Testis (tissue), 3 donors: Measurements from ENCODE around the gene REEP3. TPM values are rescaled to one million over a fixed set of nuclear protein-coding genes. Genes with fewer than 3 reads are reported as not detected.

Source experiments
- DNase-seq: peaks from one replicate; pipeline ENCODE4 v3.0.0-alpha.2; 2019
- H3K27ac ChIP-seq, 2 donors: fragments of 200-600 bp; sonication (generic); one replicate each; pipeline ENCODE4 v1.5.1; 2019
- H3K27me3 ChIP-seq: fragments of 200-600 bp; sonication (generic); one replicate; pipeline ENCODE4 v1.5.1; 2019
- H3K36me3 ChIP-seq: fragments of 200-600 bp; sonication (generic); one replicate; pipeline ENCODE4 v1.5.1; 2017; ENCODE audit warnings: low read depth; ENCODE audit errors: missing control alignments
- H3K4me1 ChIP-seq: fragments of 200-600 bp; sonication (generic); one replicate; pipeline ENCODE4 v1.5.1; 2019
- H3K4me3 ChIP-seq, 2 donors: fragments of 200-600 bp; sonication (generic); one replicate each; pipeline ENCODE4 v1.5.1; 2017 to 2019
- H3K9me3 ChIP-seq: fragments of 200-600 bp; sonication (generic); one replicate; pipeline ENCODE4 v1.5.1; 2017
- CTCF ChIP-seq, 3 experiments: fragments of 450-650 bp in 2 of 3; fragments of 200-600 bp in 1 of 3; sonication (generic) in 1 of 3; IDR thresholded peaks; one replicate each; pipeline ENCODE4 v1.5.1; 2016 to 2019; ENCODE audit warnings: antibody characterized with exemption in 3 of 3, mild to moderate bottlenecking in 2 of 3, moderate library complexity in 1 of 3
- POLR2A ChIP-seq: fragments of 450-650 bp; IDR thresholded peaks from one replicate; pipeline ENCODE4 v1.6.1; 2017; ENCODE audit warnings: antibody characterized with exemption, mild to moderate bottlenecking, moderate library complexity
- WGBS, 2 donors: methylation state at CpG; one replicate each; pipeline ENCODE4 v1.1.5; 2018; 5-methylcytosine and 5-hydroxymethylcytosine counted together
- intact Hi-C: fragments of 100-400 bp; cut with DNase I; formaldehyde crosslinking; loops from one replicate; pipeline ENCODE4 v1.15.1; 2023; ENCODE audit warnings: low total_unique reads
- polyA plus RNA-seq: library from polyadenylated mRNA; stranded (reverse); fragments of 350-450 nt; fragmentation: Illumina TruSeq; extraction: RNeasy Lipid Tissue Mini Kit (QIAGEN cat#74804); gene quantifications from one replicate; pipeline ENCODE4 v1.2.3, GENCODE V29; 2014; ENCODE audit warnings: low read depth, low replicate concordance; ENCODE audit not compliant: insufficient read depth
- total RNA-seq, 2 donors: library from RNA; depleted of rRNA; stranded (reverse); fragments of >200 nt; gene quantifications; one replicate each; pipeline ENCODE4 v1.2.3, GENCODE V29; 2016

Gene REEP3
- total and polyA plus RNA-seq, 3 donors from 2014 or later = 18.4 to 45.2 (median 20.3) TPM

DNA sequence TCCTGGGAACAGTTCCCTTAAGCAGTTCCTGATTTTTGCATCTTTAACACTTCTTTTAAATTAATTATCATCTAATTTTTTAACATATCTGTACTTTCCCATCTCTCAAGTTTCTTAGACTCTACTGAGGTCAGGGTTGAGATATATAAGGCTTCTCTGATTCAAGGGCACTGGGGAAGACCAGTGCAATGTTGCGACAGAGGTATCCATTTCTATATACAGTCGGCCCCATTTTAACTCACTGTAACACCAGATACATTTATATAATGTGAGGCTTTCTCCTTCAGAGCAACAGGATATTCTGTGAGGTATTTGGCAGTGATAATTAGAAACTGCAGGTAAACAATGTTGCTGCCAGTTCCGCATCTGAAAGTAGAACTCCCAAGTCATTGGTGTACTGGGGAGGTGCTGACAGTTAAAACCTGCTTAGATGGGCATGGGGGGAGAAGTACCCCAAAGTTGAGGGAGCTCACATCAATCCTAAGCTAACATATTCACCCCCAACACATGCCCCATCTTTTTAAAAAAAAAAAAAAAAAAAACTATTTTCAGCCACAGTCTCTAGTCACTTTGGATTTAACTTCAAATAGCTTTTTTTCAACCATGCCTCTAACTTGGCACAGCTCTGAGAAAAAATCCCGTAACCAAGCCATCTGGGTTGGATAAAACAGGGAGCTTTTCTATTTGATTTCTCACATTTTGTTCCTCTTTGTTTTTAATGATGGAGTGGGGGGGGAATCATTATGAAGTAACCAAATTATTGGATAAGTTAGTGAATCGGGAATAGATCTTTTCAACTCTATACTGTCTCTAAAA is 62.9 kb downstream of the REEP3 start:
- Histone ChIP-seq H3K27ac (peak overlapping the region; percentile 51 to 65), H3K36me3 (no peaks in the 10 kb centered on the region), H3K4me1 (peaks cover 9% of the 10 kb centered on the region), H3K9me3 (no peaks in the 10 kb centered on the region), H3K4me3 (no peak overlapping the region), H3K27me3 (no peaks in the 10 kb centered on the region)
- TF ChIP-seq POLR2A (no peak), CTCF (IDR thresholded peaks at IDR 0.05) (no peak)
- intact Hi-C loops = no loop called here
- WGBS, 2 donors = 47 to 55% methylated on average over 5 of the region's 5 CpGs
- no peak for DNase-seq

DNA sequence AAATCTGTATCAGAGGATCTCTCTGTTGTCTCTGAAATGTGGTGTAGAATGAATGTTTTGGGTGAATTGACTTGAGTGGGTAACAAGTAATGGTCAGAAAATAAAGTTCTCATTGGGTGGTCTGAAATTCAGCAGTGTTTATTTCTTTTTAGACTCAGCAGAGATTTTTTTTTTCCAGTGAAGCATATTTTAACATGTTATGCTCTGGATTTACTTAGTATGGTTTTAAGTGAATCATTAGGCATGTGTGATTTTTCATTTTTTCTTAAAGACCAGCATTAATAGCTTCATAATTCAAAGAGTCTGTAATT is 63.5 kb downstream of the REEP3 start:
- no peak for DNase-seq
- intact Hi-C loops = no loop called here
- H3K4me3 ChIP-seq = no peak overlapping the region
- peak overlapping the region; percentile 51 to 65 for H3K27ac ChIP-seq
- no peaks in the 10 kb centered on the region for H3K27me3 ChIP-seq
- TF ChIP-seq CTCF (IDR thresholded peaks at IDR 0.05) (no peak), POLR2A (no peak)
- H3K9me3 ChIP-seq = no peaks in the 10 kb centered on the region
- no peaks in the 10 kb centered on the region for H3K36me3 ChIP-seq
- H3K4me1 ChIP-seq = peaks cover 4% of the 10 kb centered on the region

DNA sequence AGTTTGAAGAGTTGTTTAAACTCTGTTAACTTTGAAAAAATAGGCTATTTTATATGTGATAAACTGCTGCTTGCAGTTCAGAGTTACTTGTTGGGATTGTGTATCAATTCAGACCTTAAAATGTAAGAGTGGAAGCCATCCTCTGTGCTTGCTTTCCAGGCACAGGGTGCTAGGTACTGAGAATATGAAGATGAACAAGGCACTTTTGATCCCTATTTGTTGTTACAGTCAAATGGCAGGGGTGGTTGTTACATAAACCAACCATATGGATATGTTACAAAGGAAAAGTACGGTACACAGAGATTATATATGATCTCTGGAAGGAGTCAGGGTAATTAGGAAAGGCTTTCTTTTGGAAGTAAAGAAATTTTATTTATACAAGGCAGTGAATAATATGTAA is 63.8 kb downstream of the REEP3 start:
- intact Hi-C loops = no loop called here
- Histone ChIP-seq H3K4me1 (peaks cover 3% of the 10 kb centered on the region), H3K36me3 (no peaks in the 10 kb centered on the region), H3K27ac (peak overlapping the region in 1 of 2 donors; percentile 51), H3K27me3 (no peaks in the 10 kb centered on the region), H3K9me3 (no peaks in the 10 kb centered on the region), H3K4me3 (no peak overlapping the region)
- TF ChIP-seq CTCF (IDR thresholded peaks at IDR 0.05) (no peak), POLR2A (no peak)
- WGBS, 2 donors = 70 to 76% methylated on average over 1 of the region's 1 CpG
- DNase-seq = no peak

GRCh38 chr10:63586043-63586442 is 64.8 kb downstream of the REEP3 start:
- Histone ChIP-seq H3K9me3 (no peaks in the 10 kb centered on the region), H3K27me3 (no peaks in the 10 kb centered on the region), H3K27ac (no peak overlapping the region), H3K36me3 (no peaks in the 10 kb centered on the region), H3K4me1 (peaks cover 3% of the 10 kb centered on the region), H3K4me3 (no peak overlapping the region)
- intact Hi-C loops = no loop called here
- WGBS, 2 donors = 81 to 86% methylated on average over 2 of the region's 2 CpGs
- TF ChIP-seq CTCF (IDR thresholded peaks at IDR 0.05) (no peak), POLR2A (no peak)
- DNase-seq = no peak

DNA sequence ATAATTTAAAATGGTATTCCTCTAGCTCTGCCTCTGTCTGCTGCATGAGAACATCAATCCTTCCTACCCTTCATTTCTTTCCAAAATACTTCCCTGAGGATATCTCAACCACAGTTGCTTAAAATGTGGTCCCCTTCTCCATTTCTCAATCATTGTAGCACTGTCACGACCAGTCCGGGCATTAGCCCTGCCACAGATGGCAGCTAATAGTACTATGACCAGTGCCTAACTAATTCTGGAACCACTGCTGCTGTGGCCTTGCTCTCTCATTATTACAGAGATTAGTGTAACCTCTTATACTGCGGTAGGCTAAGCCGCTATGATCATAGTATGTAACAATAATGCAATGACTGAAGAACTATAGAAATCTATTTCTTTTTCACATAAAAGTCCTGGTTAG is 66.0 kb downstream of the REEP3 start:
- Histone ChIP-seq H3K36me3 (no peaks in the 10 kb centered on the region), H3K27me3 (no peaks in the 10 kb centered on the region), H3K27ac (no peak overlapping the region), H3K4me1 (peaks cover 3% of the 10 kb centered on the region), H3K9me3 (no peaks in the 10 kb centered on the region), H3K4me3 (no peak overlapping the region)
- intact Hi-C loops = no loop called here
- 93 to 94% methylated on average over 4 of the region's 4 CpGs for WGBS, 2 donors
- TF ChIP-seq POLR2A (no peak), CTCF (IDR thresholded peaks at IDR 0.05) (no peak)
- DNase-seq = no peak
